C4-2B (cell line): Measurements from ENCODE around the gene CRMP1.
"Not testable (repeated sequence)": the region's sequence is repeated elsewhere in the genome, so short reads cannot be mapped to it uniquely, and the experiment has no call there.

Experiments used
- H3K27ac ChIP-seq: fragments of 450-650 bp; 2 replicates; pipeline ENCODE4 v1.5.1; 2017
- CTCF ChIP-seq: fragments of 450-650 bp; conservative IDR thresholded peaks from 2 replicates; pipeline ENCODE4 v1.5.1; 2017; ENCODE audit warnings: mild to moderate bottlenecking
- ZFX ChIP-seq: fragments of 450-650 bp; IDR thresholded peaks from 2 replicates; pipeline ENCODE4 v1.6.1; 2017

Gene CRMP1

GRCh38 chr4:5866841-5867813 is 25.8 kb downstream of the CRMP1 start:
- H3K27ac ChIP-seq, result no peak overlapping the region
- TF ChIP-seq CTCF (no peak), ZFX (no peak)

GRCh38 chr4:5865896-5866599 is 26.8 kb downstream of the CRMP1 start:
- no peak overlapping the region for H3K27ac ChIP-seq
- TF ChIP-seq ZFX (no peak), CTCF (no peak)

GRCh38 chr4:5863461-5864113 is 29.3 kb downstream of the CRMP1 start:
- no peak for TF ChIP-seq CTCF
- TF ChIP-seq ZFX, result no peak
- H3K27ac ChIP-seq, result no peak overlapping the region

- TF ChIP-seq ZFX (no peak), CTCF (no peak)
- no peak overlapping the region for H3K27ac ChIP-seq
Observed at GRCh38 chr4:5858020-5858769, 34.7 kb downstream of the CRMP1 start.

- no peak overlapping the region for H3K27ac ChIP-seq
- TF ChIP-seq CTCF (no peak), ZFX (no peak)
Observed at GRCh38 chr4:5857199-5857598, 35.7 kb downstream of the CRMP1 start.

GRCh38 chr4:5856362-5856761 is 36.5 kb downstream of the CRMP1 start:
- not testable (repeated sequence) for H3K27ac ChIP-seq

GRCh38 chr4:5854929-5855328 is 38.0 kb downstream of the CRMP1 start:
- TF ChIP-seq CTCF (no peak), ZFX (no peak)

More at GRCh38 chr4:5854929-5855328, 38.0 kb downstream of the CRMP1 start:
- no peak overlapping the region for H3K27ac ChIP-seq
